HL-60/S4 treated with phorbol 12-myristate 13-acetate at 8.2 ng/mL for 4 days and 3 days (cell line): ENCODE data around the gene PHF21B.
"Not testable (repeated sequence)": the region's sequence is repeated elsewhere in the genome, so short reads cannot be mapped to it uniquely, and the experiment has no call there.

Experiments used
- in situ Hi-C: fragments of 300-500 bp; cut with MboI; formaldehyde crosslinking; loops from 2 replicates; pipeline ENCODE4 v1.15.0; 2022; ENCODE audit warnings: low sequenced_read_pairs

The PHF21B gene

GRCh38 chr22:45009606-45010531 is at the start of gene PHF21B:
PHF21B (minus strand) TSS chr22:45010005; CDS start chr22:45009549, 456 bp downstream.
- in situ Hi-C loops: no loop called here

DNA sequence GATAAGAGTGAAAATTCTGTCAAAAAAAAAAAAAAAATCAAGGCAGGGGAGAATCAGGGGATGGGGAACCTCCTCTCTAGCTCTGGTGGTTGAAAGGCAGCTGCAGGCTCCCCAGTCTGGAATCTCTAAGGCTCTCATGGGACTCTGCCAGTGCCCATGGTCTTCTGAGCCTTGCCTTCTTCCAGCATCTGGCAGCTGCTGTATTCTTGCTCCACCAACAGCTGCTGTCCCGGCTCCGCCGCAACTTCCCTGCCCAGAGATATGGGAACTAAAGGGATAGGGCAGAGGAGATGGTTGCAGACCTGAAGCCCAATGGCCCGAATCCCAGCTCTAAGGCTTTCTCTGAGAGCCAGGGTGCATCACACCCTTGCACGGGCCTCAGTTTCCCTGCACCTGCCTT is 49.5 kb upstream of the PHF21B start:
- in situ Hi-C loops: no loop called here

GRCh38 chr22:45058622-45058912 is 48.8 kb upstream of the PHF21B start:
- in situ Hi-C loops: no loop called here

DNA sequence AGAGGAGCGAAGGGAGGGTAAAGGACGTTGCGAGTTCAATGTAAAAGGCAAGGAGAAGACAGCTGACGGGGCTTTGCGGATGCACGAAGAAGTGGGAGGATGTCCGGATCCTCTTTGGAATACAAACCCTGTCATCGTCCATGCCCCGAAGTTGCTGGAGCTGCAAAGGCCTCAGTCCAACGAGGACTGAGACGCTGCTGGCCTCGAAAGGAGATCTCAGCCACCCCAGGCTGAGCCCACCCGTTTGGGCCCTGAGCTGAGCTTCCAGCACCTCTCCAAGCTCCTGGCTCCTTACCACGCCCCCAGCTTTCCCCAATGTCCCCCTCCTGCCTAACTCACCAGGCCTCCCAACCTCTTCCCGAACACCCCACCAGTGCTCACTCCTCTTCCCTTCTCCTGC is 46.1 kb upstream of the PHF21B start:
- in situ Hi-C loops: no loop called here

DNA sequence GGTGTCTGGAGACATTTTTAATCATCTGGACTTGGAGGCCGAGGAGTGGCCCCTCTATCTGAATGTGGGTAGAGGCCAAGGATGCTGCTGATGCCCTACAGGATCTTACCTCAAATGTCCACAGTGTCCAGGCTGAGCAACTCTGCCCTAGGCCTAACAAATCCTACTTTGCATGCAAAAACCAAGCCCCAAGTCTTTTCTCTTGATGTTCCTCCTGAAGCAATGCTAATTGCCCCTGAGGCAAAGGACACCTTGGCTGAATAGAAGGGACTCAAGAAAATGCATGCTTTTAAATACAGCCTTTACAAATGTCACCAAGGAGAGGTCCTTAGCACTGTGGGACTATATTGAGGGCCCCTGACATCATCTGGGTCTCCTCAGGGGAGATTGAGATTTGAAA is 43.8 kb upstream of the PHF21B start:
- in situ Hi-C loops: no loop called here

DNA sequence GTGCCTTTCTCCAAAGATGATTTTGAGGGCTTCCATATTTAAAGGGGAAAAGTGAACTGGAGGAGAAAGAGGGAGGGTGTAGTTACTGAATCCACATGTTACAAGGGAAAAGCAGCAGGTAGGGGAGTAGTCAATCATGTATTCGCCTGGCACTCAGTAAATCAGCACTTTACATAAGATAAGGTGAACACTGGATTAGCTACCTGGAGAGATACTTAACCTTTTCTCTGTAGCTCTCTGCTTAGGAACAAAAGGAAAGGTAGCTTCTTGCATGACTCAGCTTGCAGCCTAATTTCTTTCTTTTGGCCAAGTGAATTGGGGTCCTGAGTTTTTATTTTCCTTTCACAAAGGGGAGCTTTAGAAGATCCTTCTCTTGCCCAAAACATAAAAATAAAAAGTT is 43.3 kb upstream of the PHF21B start:
- in situ Hi-C loops: no loop called here

DNA sequence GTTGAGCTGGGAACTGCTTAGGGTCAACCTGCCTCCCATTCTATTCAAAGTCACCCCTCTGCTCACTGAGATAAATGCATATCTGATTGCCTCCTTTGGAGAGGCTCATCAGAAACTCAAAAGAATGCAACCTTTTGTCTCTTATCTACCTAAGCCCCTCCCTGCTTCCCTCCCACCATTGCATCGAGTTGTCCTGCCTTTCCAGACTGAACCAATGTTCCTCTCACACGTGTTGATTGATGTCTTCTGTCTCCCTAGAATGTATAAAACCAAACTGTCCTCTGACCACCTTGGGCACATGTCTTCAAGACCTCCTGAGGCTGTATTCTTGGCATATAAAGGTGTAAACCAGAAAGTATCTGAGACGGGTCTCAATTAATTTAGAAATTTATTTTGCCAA is 42.9 kb upstream of the PHF21B start:
- in situ Hi-C loops: not testable (repeated sequence)

GRCh38 chr22:45051946-45052345 is 42.1 kb upstream of the PHF21B start:
- in situ Hi-C loops: no loop called here

DNA sequence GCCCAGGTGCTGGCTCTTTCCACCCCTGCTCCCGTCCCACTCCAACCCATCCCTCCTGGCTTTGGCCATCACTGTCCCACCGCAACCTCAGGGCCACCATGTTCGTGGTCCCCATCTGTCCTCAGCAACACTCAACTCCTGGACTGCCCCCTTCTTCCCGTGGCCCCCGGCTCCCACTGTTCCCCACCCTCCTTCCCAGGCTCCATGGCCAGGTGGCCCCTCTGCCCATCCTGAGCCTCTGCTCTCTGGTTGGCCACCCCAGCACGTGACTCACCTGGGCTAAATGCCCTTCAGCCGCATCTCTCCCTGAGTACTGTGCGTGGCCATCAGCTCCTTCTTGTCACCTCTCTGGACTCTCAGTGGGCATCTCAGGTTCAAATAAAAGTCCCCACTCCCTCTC is 41.6 kb upstream of the PHF21B start:
- in situ Hi-C loops: no loop called here

DNA sequence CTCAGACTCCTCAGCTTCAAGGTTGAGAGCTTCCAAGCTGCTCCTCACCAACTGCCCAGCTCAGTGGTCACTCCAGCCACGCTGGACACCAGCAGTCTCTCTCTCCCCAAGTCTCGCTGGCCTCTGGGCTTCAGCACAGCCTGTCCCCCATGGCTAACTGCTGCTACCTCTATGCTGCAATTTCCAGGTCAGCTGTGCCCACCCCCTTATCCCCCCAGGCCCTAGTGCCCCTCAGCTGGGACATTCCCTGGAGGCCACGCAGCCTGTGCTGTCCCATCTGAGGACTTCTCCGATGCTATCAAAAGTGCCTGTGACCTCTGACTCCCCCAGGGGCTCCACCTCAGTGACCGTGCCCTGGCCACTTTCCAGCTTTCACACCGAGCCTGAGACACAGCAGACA is 37.5 kb upstream of the PHF21B start:
- in situ Hi-C loops: no loop called here

- in situ Hi-C loops: no loop called here
These were observed 35.4 kb upstream of the PHF21B start for GRCh38 chr22:45045208-45045607.

DNA sequence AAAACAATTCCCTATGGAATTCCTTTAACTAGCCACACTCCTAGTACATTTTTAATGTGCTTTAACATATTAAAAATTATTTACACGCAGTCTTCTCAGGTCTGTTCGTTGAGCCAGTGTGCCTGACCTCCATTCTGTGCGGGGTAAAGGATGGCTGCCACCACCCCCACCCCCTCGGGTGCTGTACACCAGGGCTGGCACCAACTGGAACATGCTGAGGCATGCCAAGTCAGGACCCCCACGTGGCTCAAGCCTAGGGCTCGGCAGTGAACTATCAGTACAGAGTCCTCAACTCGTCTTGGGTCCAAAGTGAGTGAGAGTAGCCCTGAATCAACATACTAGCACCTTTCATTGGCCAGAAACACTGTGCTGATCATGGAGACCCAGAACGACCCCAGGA is 32.5 kb upstream of the PHF21B start:
- in situ Hi-C loops: no loop called here

DNA sequence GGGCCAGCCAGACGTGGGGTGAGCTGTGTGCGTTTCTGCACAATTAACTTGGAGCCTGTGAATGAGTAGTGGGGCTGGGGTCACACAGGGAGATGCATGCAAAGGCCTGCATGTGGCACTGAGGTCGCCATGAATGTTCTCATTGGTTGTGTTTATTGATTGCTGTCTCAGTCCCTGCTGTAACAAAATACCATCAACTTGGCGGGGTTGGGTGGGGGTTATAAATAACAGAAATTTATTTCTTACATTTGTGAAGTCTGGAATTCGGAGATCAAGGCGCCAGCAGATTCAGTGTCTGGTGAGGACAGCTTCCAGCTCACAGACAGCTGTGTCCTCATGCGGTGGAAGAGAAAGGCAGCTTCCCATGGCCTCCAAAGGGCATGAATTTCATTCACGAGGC is 29.3 kb upstream of the PHF21B start:
- in situ Hi-C loops: no loop called here

- in situ Hi-C loops: no loop called here
These were observed 26.3 kb upstream of the PHF21B start for GRCh38 chr22:45036154-45036553.

- in situ Hi-C loops: no loop called here
These were observed 25.0 kb upstream of the PHF21B start for GRCh38 chr22:45034821-45035220.

GRCh38 chr22:45034156-45034555 is 24.4 kb upstream of the PHF21B start:
- in situ Hi-C loops: no loop called here

DNA sequence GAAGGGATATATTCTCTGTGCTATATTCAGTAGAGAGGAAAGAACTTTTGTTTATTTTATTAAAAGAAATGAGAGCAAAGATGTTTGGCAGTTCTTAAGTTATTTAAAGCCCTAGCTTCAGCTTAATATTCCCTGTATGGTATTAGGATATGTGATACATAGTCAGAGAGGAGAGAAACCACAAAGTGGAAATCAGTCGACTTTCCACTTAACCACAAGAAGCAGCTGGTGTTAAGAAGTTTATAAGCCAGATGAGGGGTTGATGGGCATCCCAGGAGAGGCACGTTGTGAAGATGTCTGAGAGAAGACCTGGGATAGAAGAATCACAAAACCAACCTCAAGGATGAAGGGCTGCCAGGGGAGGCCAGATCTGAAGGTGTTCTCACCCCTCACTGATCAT is 23.3 kb upstream of the PHF21B start:
- in situ Hi-C loops: no loop called here

- in situ Hi-C loops: no loop called here
These were observed 22.0 kb upstream of the PHF21B start for GRCh38 chr22:45031629-45032403.

- in situ Hi-C loops: no loop called here
These were observed 19.7 kb upstream of the PHF21B start for GRCh38 chr22:45029501-45029900.

- in situ Hi-C loops: no loop called here
These were observed 16.7 kb upstream of the PHF21B start for GRCh38 chr22:45026511-45026910.

GRCh38 chr22:45023431-45023830 is 13.6 kb upstream of the PHF21B start:
- in situ Hi-C loops: no loop called here
